Measurements from ENCODE around the gene DLGAP1. TPM values are rescaled to one million over a fixed set of nuclear protein-coding genes. Genes with fewer than 3 reads are reported as not detected.
"Not testable (repeated sequence)": the region's sequence is repeated elsewhere in the genome, so short reads cannot be mapped to it uniquely, and the experiment has no call there.

Gene DLGAP1
- total RNA-seq, 1 donor from 2014 or later = 57.1 TPM

GRCh38 chr18:3479978-3480509 is 975.1 kb downstream of the DLGAP1 start:
- DNase-seq (ENCODE audit: low spot score in 2 of 2) = no peak
- no peak for FAIRE-seq

GRCh38 chr18:3478262-3478978 is 976.7 kb downstream of the DLGAP1 start:
- DNase-seq (ENCODE audit: low spot score in 2 of 2) (no peak), FAIRE-seq (no peak)

- FAIRE-seq (no peak), DNase-seq (ENCODE audit: low spot score in 2 of 2) (no peak)
Measured at GRCh38 chr18:3472681-3473544, 982.2 kb downstream of the DLGAP1 start.

- not testable (repeated sequence) for DNase-seq (ENCODE audit: low spot score in 2 of 2); FAIRE-seq
Measured at GRCh38 chr18:3472121-3472520, 983.0 kb downstream of the DLGAP1 start.

GRCh38 chr18:3471141-3471648 is 983.9 kb downstream of the DLGAP1 start:
- DNase-seq (ENCODE audit: low spot score in 2 of 2) (no peak), FAIRE-seq (no peak)

- FAIRE-seq = no peak
- DNase-seq (ENCODE audit: low spot score in 2 of 2) = no peak
Measured at GRCh38 chr18:3468833-3469232, 986.3 kb downstream of the DLGAP1 start.

- FAIRE-seq = no peak
- DNase-seq (ENCODE audit: low spot score in 2 of 2) = no peak
Measured at GRCh38 chr18:3468066-3468705, 986.9 kb downstream of the DLGAP1 start.

- DNase-seq (ENCODE audit: low spot score in 2 of 2) = no peak
- no peak for FAIRE-seq
Measured at GRCh38 chr18:3466872-3467271, 988.2 kb downstream of the DLGAP1 start.

- DNase-seq (ENCODE audit: low spot score in 2 of 2) (no peak), FAIRE-seq (no peak)
Measured at GRCh38 chr18:3466045-3466444, 989.1 kb downstream of the DLGAP1 start.

GRCh38 chr18:3463051-3463450 is 992.1 kb downstream of the DLGAP1 start:
- DNase-seq (ENCODE audit: low spot score in 2 of 2) (no peak), FAIRE-seq (no peak)

- no peak for DNase-seq (ENCODE audit: low spot score in 2 of 2)
- FAIRE-seq = no peak
Measured at GRCh38 chr18:3461704-3462103, 993.4 kb downstream of the DLGAP1 start.

GRCh38 chr18:3460823-3461398 is 994.2 kb downstream of the DLGAP1 start:
- no peak for DNase-seq (ENCODE audit: low spot score in 2 of 2)
- FAIRE-seq = no peak

GRCh38 chr18:3458952-3459853 is 995.9 kb downstream of the DLGAP1 start:
- no peak for DNase-seq (ENCODE audit: low spot score in 2 of 2)
- peak; percentile 44 for FAIRE-seq

- no peak for DNase-seq (ENCODE audit: low spot score in 2 of 2)
- no peak for FAIRE-seq
Measured at GRCh38 chr18:3458378-3458777, 996.7 kb downstream of the DLGAP1 start.

- no peak for DNase-seq (ENCODE audit: low spot score in 2 of 2)
Measured at GRCh38 chr18:3457261-3457724, 997.8 kb downstream of the DLGAP1 start.

GRCh38 chr18:3456686-3457069 is 998.4 kb downstream of the DLGAP1 start:
- DNase-seq (ENCODE audit: low spot score in 2 of 2) (no peak), FAIRE-seq (no peak)

More at GRCh38 chr18:3457261-3457724, 997.8 kb downstream of the DLGAP1 start:
- no peak for FAIRE-seq

- no peak for DNase-seq (ENCODE audit: low spot score in 2 of 2)
- FAIRE-seq = no peak
Measured at GRCh38 chr18:3455907-3456685, 999.0 kb downstream of the DLGAP1 start.

GRCh38 chr18:3455090-3455635 is 999.9 kb downstream of the DLGAP1 start:
- DNase-seq (ENCODE audit: low spot score in 2 of 2) (no peak), FAIRE-seq (no peak)
